ENCODE data around the gene MINDY1.

Gene MINDY1

DNA sequence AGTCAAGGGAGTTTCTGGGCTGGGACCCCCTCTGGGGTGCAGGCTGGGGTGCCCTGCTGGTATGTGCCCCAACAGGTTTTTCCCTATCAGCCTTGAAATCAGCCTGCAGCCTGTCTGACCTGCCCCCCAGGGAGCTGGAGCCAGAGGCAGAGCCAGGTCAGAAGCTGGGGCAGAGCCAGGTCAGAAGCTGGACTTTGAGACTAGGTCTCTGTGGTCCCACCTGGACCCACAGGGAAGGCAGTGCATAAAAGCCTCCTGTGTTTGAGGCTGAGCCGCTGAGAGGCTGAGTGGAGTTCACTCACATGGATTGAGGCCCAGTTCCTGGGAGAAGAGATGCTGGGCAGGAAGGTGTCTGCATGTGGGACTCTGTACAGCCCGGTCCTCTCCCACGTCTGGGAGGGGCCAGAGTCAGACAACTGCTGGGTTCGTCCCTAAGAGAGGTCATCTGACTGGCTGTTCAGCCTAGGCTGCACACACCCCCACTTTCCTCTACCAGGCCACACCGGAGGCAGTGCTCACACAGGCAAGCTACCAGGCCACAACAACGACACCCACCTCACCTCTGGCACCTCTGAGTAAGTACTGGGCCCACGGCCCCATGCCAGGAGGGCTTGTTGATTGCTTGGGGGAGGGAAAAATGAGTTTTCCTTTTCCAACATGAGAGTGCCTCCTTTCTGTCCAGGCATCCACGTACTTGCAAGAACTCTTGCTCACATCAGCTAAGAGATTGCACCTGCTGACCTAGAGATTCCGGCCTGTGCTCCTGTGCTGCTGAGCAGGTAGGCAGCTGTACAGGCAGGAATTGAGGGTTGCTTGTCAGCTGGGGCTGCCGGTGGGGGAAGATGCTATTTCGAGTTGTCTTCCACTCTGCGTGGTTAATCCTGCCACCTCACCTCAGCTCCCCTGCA is 24.6 kb downstream of the MINDY1 start, which contains the start of gene ANXA9:
TSS of gene ANXA9 (plus strand) at position 488 of the 908 bp plus-strand sequence. CDS start 814 bp downstream, outside the sequence.
- no peak for FAIRE-seq

DNA sequence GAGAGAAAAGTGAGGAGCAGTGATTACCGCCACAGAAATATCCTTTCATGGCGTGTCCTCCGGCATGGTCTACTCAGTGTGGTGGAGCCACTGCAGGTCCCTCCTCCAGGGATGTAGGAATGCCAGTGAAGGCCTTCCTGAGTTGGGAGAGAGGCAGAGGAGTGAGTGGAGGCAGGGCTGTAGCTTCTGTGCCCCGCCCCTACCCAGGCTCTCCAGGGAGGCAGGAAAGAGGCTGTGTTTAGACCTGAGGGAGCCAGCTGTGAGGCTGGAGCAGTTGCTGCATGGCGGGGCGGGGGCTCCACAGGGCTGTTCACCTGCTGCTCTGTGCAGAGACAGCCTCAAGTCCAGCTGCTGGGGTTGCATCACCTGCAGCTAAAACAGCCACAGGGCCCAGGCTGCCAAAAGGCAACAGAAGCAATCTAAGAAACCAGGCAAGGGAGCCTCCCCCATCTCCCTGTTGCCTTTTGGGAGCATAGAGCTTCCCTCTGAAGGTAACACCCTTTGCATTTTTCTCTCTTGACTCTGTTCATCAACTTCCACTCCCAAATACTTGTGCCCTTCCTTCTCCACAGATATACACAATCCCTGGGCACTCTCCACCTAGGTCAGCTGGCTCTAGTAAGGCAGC is 25.4 kb downstream of the MINDY1 start:
- no peak for FAIRE-seq

DNA sequence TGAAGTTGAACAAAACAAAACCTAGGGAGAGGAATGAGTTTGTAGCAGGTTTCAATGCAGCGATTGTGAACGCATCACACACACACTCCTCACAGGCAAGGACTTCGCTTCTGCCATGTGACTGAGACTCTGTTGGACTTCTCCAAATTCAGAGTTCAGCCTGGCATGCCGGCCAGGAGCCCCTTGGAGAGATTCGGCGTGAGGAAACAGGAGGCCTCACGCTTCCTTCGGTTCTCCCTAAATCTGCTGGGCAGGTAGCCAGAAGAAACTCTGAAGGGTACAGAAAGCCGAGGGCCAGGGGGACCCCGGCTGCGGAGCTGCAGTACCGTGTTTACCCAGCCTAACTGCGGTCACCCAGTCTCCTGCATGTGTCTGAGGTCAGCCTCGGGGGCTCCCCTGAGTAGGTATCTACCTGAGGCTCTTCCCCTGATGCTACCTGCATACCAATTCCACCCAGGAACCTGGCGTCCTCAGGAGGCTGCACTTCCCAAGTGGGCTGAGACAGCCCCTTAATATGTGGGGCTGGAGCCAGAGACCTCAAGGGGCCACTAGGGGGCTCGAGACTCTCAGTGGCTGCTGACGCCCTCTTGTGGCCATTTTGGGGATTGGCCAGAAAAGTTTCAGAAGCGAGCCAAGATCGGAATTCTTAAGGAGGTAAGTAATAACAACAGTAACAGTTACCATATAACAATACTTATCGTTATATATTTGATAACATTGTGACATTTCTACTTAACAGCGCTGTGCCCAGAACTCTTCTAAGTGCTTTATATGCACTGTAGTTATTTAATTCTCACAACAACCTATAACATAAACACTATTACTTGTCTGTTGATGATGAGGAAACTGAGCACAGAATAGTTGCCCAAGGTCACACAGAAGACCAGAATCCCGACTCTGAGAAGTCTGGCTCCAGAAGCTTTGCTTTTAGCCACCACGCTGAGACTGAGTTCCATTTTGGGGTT is 27.3 kb downstream of the MINDY1 start:
- FAIRE-seq: peak; percentile 87

DNA sequence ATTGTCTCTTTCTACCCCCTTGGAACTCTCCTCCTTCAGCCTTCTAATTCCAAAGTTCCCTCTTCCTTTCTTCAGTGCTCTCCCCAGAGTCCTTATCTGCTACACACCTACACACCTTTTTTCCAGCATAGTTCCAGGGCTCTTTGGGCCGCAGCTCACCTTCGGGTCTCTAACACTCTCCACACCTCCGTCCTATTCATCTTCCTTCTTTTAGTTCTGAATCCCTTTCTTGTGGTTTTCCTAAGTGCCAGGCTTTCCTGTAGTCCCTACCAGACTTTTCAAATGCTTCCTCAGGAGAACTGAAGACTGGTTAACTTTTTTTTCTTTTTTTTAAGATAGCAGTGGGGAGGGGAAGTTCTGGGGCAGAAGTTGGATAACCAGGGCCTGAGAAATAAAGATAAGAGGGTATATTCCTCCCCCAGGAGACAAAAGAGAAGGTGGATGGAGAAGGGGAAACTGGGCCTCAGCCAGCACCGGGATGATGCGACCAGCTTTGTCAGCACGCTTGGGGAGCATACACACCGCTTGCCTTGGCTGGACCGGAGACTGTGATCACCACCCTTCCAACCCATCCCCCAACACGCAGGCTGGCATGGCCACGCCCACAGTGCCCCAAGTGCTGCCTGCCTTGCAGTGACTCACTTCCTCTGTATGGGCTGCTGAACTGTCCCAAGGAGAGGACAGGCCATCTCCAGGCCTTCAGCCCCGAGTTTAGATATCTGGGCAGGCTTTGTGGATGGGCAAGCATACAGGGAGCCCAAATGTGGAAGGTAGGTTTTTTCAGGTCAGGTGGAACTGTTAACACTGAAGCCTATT is 29.6 kb downstream of the MINDY1 start:
- no peak for FAIRE-seq

DNA sequence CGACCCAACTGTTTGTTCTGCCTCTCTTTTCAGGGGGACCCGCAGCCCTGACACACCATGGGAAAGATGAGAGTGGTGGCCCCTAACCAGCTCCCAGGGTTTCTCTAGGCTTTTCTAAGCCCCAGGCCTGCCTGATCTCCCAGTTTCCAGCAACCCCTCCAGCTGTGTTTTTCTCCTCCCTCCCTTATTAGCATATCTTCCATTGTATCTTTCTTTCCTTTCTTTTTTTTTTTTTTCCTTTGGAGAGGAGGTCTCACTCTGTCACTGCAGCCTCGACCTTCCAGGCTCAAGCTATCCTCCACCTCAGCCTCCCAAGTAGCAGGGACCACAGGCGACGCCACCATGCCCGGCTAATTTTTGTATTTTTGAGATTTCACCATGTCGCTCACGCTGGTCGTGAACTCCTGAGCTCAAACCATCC is 30.3 kb downstream of the MINDY1 start:
- no peak for FAIRE-seq

DNA sequence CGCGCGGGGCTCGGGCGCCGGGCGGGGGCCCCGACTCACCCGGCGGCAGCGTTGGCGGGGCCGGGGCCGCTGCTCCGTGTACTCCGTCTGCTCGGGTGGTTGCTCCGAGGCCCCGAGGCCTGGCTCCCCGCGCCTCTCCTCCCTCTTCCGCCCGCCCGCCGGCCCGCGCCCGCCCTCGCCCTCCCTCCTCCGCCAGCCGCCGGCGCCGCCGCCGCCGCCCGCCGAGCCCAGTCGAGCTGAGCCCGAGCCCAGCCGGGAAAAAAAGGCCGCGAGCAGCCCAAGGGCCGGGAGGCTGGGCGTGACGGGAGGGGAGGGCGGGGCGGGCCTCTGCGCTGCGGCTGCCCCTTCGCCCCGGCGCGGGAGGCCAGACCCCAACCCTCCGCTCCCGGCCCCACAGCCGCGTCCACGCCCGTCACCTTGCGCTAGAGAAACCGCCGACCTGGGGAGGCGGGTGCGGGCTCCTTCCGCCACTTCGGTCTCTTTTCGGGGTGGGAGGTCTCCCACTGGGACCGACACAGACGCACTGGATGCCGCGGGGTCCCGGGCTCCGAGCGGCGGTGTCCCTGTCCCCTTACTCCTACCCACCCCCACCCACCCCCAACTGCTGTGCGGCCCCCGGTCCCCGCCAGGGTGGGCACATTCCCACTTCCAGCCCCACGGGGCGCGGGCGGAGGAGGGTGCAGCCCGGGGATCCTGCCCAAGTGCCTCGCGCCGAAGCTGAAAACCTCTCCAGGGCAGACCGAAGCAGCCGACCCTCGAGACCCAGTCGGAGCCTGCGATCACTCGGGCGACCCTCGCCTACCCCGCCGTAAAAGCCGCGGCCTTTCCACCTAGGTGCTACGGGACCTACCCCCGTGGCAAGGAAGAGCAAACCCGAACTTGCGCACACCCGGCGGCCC is 31.9 kb downstream of the MINDY1 start, which contains the start of gene CERS2:
TSS of gene CERS2 (minus strand) at position 256 of the 899 bp plus-strand sequence. CDS start 5,745 bp downstream, outside the sequence.
- FAIRE-seq: no peak

DNA sequence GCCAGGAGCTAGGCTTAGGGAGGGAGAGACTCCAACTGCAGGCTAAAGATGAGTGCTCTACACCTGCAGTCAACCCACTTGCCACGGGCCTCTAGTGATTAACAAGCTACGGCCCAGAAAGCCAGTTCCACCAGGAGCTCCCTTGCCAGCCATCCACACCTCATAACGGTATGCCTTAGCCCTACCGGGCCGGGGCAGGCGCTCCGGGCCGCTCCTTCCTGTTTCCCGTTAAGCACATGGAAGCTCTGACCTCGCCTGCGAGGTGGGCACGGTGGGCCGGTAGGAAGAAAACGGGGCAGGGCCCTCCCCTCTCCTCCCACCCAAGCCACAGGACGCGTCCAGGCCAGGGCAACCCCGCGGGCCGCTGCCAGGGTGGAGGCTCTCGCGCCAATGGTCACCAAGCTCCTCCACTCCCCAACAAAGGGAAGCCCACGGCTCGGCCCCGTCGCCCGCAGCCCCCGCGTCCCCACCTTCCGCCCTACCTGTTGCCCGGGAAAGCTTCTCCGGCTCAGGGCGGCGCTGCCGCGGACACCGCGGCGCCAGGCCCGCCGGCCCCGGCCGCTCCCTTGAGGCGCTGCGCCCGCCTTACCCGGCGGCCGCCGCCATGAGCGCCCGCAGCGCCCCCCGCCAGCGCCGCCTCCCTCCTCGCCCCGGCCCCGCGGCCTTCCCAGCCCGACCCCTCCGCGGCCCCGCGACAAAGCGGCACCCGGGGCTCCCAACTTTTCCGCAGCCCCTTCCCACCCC is 32.7 kb downstream of the MINDY1 start:
- no peak for FAIRE-seq

DNA sequence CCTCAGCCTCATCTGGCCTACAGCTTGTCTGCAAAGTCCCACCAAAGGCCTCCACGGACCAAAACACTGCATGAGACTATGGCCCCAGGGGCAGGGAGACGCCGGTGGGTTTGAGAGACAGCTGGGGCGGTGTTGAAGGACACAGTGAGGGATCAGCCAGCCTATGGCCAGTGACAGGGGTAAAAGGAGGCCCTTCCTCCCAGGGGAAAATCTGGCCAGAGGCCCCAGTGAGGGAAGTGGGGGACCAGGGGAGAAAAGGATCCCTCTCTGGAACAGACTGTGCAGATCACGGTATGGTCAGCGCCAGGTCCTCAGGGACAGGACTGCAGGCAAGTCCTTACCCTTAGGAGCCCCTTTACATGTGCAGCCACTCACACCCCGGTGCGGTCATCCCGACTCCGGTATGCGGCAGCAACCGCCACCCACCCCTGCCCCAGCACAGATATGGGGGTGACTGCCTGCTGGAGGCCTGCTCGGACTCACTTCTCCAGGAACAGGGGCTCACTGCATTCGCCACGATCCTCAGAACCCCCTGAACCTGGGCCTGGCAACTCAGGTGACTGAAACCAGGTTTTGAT is 33.4 kb downstream of the MINDY1 start:
- no peak for FAIRE-seq

DNA sequence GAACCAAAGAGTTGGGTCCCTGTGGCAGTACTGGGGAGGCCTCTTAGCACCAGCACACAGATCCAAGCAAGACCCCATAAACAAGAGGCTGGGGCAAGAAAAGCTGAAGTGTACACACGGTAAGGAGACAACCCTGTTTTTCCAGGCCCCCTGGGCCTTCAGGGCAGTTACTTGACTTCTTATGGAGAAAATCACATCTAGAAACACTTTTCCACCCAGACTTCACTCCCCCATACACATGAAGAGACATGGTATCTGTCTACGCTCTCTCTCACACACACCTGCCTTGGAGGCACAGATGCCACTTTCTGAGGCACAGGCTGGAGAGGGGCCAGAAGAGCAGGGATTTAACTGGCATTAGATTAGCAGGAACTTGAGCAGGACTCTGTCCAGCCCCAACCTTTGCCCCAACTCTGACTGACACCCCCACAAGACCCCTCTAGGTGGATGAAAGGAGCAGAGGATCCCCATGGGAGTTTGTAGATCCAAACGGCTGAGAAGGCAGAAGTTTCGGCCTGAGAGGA is 34.2 kb downstream of the MINDY1 start:
- FAIRE-seq: no peak

DNA sequence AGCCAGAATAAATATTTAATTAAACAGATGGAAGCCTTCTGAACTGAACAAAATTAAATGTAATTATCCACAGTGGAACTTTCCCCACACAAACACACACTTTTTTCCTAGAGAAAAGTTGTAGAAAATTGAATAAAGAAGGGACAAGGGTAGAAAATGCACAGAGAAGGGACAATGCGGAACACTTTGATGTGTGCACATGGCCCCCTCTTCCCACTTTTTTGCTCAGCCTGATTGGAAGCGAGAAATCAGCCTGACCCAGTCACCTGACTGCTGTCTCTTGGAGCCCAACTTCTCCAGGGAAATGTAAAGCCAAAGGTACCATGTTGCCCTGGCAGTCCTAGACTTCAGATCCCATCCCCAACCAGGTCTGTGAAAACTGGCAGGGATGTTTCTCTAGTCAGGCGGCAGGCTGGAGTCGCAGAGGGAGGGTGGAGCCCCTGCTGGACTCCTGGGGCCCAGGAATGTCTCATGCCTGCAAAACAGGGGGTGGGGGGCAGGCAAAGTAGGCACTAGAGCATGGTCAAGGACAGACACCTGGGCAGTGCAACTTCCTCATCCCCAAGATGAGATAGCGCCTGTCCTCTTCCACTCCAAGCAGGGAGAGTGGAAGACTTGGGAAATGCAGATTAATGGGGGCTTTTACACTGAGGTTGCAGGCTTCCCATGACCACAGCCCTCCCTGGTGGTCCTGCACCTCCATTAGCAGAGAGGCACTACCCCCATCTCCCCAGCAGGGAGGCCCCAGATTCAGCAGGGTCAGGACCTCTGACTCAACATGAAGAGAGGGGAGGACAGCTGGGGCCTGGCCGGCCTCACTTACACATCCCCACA is 34.9 kb downstream of the MINDY1 start:
- FAIRE-seq: no peak

DNA sequence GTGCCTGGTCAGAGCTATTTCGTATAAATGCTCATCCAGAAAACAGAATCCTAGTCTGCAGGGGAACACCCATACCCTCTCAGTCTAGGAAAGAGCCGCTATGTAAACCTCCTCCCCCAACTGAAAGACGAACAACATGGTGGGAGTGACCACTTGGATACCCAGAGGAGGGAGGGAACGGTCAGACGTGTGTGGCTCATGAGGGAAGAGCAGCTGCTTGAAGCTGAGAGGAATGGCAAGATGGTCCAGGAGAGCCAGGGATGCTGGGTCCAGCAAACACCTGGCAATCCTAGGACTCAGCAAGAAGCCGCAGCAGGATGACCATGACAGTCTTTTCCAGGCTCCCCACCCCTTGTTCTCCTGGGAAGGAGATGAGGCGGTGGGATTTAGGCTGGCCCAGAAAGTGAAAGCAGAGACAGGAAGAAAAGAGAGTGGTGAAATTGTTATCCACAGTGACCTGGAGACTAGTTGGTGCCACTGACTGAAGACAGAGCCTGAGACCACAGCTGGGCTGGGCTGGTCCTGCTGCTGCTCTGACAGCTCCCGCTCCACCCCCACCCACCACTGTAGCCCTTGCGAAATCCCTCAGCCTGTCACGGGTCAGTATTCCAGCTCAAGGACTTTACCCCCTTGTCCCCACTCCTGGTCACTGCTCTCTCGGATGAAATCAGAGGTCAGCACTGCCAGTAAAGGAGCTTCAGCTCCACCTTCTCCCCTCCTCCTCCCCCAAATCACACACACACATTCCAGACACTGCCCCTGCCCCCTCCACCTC is 35.7 kb downstream of the MINDY1 start:
- no peak for FAIRE-seq

DNA sequence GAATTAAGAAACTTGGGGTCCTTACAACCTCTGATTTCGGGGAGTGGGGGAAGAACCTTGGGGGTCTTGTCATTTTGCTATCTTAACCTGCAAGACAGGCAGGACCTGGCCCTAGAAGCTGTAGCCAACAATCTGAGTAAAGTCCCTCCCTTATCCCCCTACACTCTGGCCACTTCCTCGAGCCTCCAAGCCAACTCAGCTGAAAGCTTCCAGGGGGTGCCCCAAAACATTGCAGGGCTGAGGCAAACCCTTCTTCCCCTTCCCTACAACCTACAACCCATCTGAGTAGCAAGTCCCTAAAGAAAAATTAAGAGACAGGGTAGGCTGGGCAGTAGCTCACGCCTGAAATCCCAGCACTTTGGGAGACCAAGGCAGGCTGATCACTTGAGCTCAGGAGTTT is 37.1 kb downstream of the MINDY1 start:
- FAIRE-seq: no peak

DNA sequence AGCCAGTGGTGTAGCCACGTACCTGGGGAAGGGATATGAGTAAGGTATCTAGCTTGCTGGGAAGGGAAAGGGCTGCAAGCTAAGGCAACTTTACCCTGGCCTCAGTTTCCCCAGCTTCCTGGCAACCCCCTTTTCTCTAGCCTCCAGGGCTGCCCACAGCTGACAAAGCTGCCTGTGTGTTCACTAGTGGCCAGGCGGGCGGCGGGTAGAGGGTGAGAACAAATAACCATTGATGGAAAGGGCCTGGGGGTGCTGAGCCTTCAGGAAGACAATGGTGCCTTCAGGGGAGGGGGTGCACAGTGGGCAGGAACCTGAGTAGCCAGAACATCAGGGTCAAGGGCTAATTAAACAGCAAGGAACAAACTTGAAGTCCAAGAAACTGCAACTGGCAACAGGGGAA is 38.2 kb downstream of the MINDY1 start:
- no peak for FAIRE-seq

DNA sequence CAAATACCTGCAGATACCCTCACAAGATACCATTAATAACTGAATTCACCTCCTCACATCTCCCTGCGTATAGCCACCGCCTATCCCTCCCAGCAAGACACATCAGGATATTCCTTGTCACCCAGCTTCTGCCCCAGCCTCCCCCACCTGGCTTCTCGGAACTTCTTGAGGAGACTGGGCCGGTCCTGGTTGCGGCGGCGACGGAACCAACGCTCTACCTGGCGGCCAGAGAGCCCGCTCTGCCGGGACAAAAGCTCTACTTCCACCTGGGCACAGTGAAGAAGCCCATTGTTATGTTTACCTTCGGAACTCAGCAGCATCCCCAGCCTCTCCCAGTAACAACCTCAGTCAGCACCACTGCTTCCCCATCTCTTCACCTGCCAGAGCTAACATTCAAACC is 38.8 kb downstream of the MINDY1 start:
- no peak for FAIRE-seq

DNA sequence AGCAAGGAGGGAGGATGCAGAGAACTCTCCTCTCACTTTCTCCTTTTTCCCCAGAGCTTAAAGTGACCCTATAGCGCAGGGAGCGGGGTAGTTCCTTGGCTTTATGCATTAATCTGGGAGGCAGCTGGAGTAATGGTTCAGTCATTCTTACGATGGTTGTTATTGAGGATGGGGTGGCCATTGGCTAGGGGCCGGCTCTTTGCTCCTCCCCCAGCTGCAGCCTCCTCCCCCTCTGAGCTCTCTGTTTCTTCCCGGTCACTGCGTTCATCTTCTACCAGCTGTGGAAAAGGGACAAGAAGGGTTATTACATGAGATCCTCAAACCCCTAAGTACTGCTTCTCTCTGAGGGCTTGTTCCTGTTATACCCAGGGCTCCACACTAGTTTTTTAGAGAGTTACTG is 40.7 kb downstream of the MINDY1 start:
- FAIRE-seq: no peak

DNA sequence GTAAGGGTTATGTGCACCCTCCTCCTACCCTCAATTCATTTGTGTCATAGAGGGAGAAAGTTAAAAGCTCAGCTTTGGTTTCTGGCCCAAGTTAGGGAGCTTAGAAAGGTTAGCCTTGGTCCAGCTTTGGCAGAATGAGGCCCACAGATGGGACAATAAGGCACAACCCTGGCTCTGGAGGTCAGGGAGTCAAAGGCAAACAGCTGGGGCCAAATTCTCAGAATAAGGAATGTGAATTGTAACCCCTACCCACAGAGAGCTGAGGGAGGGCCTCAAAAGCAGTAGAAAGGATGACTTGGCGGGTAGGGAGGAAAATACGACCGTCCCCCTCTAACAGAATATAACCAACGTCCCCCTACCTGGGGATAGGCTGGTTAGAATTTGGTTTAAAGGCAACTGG is 41.1 kb downstream of the MINDY1 start:
- FAIRE-seq: no peak

DNA sequence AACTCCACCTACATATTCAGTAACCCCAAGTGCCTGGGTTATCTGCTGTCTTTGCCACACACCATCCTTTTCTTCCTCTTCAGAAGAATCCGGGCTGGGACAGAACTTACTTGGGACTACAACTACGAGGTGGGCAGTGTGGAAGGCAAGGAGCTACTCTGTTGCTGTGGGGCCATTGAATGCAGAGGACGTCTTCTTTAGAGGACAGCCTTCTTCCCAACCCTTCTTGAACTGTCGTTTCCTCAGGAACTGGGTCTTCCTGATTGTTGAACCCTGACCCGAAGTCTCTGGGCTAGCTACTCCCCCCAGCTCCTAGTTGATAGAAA is 42.6 kb downstream of the MINDY1 start:
- no peak for FAIRE-seq

All from A204.1 (cell line).